OCI-LY3 (cell line): ENCODE data around the gene GTF2A1.
A peak's percentile ranks its signal among the peaks of the same experiment; 100 is the strongest.

Experiments used
- H2AFZ ChIP-seq: fragments of 200-600, 300-600 bp; shearing (Covaris generic); 2 replicates; pipeline ENCODE4 v1.6.0; 2014; ENCODE audit warnings: antibody characterized with exemption, low read depth, low read length
- H3K27ac ChIP-seq: fragments of 200-600, 300-600 bp; sonication (generic); 2 replicates; pipeline ENCODE4 v1.5.1; 2014; ENCODE audit warnings: mild to moderate bottlenecking, low read length, moderate library complexity, mixed read lengths
- H3K27me3 ChIP-seq: fragments of 200-600, 300-600 bp; sonication (generic); 2 replicates; pipeline ENCODE4 v1.6.1; 2014; ENCODE audit warnings: low read depth, low read length, mixed read lengths
- H3K36me3 ChIP-seq: fragments of 200-600, 300-600 bp; sonication (generic); replicated peaks from 2 replicates; pipeline ENCODE3; 2014; ENCODE audit warnings: low read depth, low read length, mixed read lengths
- H3K4me1 ChIP-seq: fragments of 300-600, 200-600 bp; sonication (generic); 2 replicates; pipeline ENCODE4 v1.6.1; 2014; ENCODE audit warnings: low read length, mixed read lengths
- H3K4me2 ChIP-seq: fragments of 200-600, 300-600 bp; sonication (generic); 2 replicates; pipeline ENCODE4 v1.6.1; 2014; ENCODE audit warnings: low read length, mixed read lengths
- H3K4me3 ChIP-seq: fragments of 300-600, 200-600 bp; sonication (generic); 2 replicates; pipeline ENCODE4 v1.5.1; 2014; ENCODE audit warnings: antibody characterized with exemption, mild to moderate bottlenecking, low read length, moderate library complexity
- H3K79me2 ChIP-seq: fragments of 300-600, 200-600 bp; shearing (Covaris generic); 2 replicates; pipeline ENCODE4 v1.6.1; 2014; ENCODE audit warnings: mild to moderate bottlenecking, low read length, mixed read lengths
- H3K9ac ChIP-seq: fragments of 300-600, 200-600 bp; shearing (Covaris generic); 2 replicates; pipeline ENCODE4 v1.6.0; 2014; ENCODE audit warnings: mild to moderate bottlenecking, low read length, moderate library complexity
- H3K9me3 ChIP-seq: fragments of 200-600, 300-600 bp; shearing (Covaris generic); 2 replicates; pipeline ENCODE4 v1.6.1; 2014; ENCODE audit warnings: low read length, mixed read lengths; ENCODE audit not compliant: insufficient read depth
- H4K20me1 ChIP-seq: fragments of 200-600, 300-600 bp; sonication (generic); 2 replicates; pipeline ENCODE4 v1.6.1; 2016; ENCODE audit warnings: low read length, mixed read lengths; ENCODE audit not compliant: insufficient read depth
- CTCF ChIP-seq: fragments of 200-600, 300-600 bp; sonication (generic); IDR thresholded peaks from 2 replicates; pipeline ENCODE4 v1.5.1; 2014; ENCODE audit warnings: antibody characterized with exemption, low read length, low read depth
- EZH2phosphoT487 ChIP-seq: fragments of 200-600 bp; shearing (Covaris generic); IDR thresholded peaks from 2 replicates; pipeline ENCODE4 v1.6.1; 2018; ENCODE audit warnings: antibody characterized with exemption, mixed run types, low read depth

Gene GTF2A1

GRCh38 chr14:81178063-81178462, 42.7 kb downstream of the GTF2A1 start:
- no peaks in the 10 kb centered on the region for H3K79me2 ChIP-seq
- peaks cover 22% of the 10 kb centered on the region for H3K36me3 ChIP-seq
- no peak overlapping the region for H3K4me3 ChIP-seq
- no peak overlapping the region for H3K9ac ChIP-seq
- no peaks in the 10 kb centered on the region for H3K27me3 ChIP-seq
- no peak overlapping the region for H2AFZ ChIP-seq
- peaks cover 22% of the 10 kb centered on the region for H3K4me1 ChIP-seq
- no peak overlapping the region for H3K27ac ChIP-seq
- H3K4me2 ChIP-seq = no peak overlapping the region
- no peaks in the 10 kb centered on the region for H3K9me3 ChIP-seq
- peaks cover 12% of the 10 kb centered on the region; the same call in 1 of the 2 replicates for H4K20me1 ChIP-seq
- TF ChIP-seq CTCF (no peak), EZH2phosphoT487 (no peak)

GRCh38 chr14:81177225-81177624, 43.5 kb downstream of the GTF2A1 start:
- H2AFZ ChIP-seq = no peak overlapping the region
- H3K4me3 ChIP-seq = no peak overlapping the region
- H3K79me2 ChIP-seq = no peaks in the 10 kb centered on the region
- no peak overlapping the region for H3K9ac ChIP-seq
- no peaks in the 10 kb centered on the region for H3K27me3 ChIP-seq
- TF ChIP-seq CTCF (no peak), EZH2phosphoT487 (no peak)
- peaks cover 30% of the 10 kb centered on the region for H3K4me1 ChIP-seq
- no peak overlapping the region for H3K4me2 ChIP-seq
- H3K36me3 ChIP-seq = peaks cover 22% of the 10 kb centered on the region
- peaks cover 12% of the 10 kb centered on the region; the same call in 1 of the 2 replicates for H4K20me1 ChIP-seq
- H3K9me3 ChIP-seq = no peaks in the 10 kb centered on the region
- H3K27ac ChIP-seq = no peak overlapping the region

- Histone ChIP-seq H3K9me3 (no peaks in the 10 kb centered on the region), H3K27me3 (no peaks in the 10 kb centered on the region), H3K27ac (no peak overlapping the region), H4K20me1 (0 out of 2 replicates have a peak, but pooled peaks cover 7% of the 10 kb centered on the region), H2AFZ (no peak overlapping the region), H3K4me2 (no peak overlapping the region), H3K79me2 (no peaks in the 10 kb centered on the region), H3K4me1 (peaks cover 40% of the 10 kb centered on the region), H3K4me3 (no peak overlapping the region), H3K9ac (no peak overlapping the region), H3K36me3 (peaks cover 18% of the 10 kb centered on the region)
- TF ChIP-seq CTCF = no peak
- no peak for TF ChIP-seq EZH2phosphoT487
Observed at GRCh38 chr14:81176241-81176640, 44.5 kb downstream of the GTF2A1 start.

GRCh38 chr14:81172881-81173280, 47.9 kb downstream of the GTF2A1 start:
- H3K4me2 ChIP-seq = peak overlapping the region; percentile 49
- no peak overlapping the region for H3K4me3 ChIP-seq
- H3K9me3 ChIP-seq = no peaks in the 10 kb centered on the region
- 0 out of 2 replicates have a peak, but pooled peaks cover 4% of the 10 kb centered on the region for H4K20me1 ChIP-seq
- peaks cover 2% of the 10 kb centered on the region for H3K36me3 ChIP-seq
- no peaks in the 10 kb centered on the region for H3K27me3 ChIP-seq
- H3K27ac ChIP-seq = 0 out of 2 replicates have a peak overlapping the region, but pooled peaks have one; percentile 4
- no peaks in the 10 kb centered on the region for H3K79me2 ChIP-seq
- peaks cover 42% of the 10 kb centered on the region for H3K4me1 ChIP-seq
- TF ChIP-seq EZH2phosphoT487 = no peak
- no peak for TF ChIP-seq CTCF
- no peak overlapping the region for H2AFZ ChIP-seq
- no peak overlapping the region for H3K9ac ChIP-seq
